ENCODE measurements around the gene GLIPR2.

DNA sequence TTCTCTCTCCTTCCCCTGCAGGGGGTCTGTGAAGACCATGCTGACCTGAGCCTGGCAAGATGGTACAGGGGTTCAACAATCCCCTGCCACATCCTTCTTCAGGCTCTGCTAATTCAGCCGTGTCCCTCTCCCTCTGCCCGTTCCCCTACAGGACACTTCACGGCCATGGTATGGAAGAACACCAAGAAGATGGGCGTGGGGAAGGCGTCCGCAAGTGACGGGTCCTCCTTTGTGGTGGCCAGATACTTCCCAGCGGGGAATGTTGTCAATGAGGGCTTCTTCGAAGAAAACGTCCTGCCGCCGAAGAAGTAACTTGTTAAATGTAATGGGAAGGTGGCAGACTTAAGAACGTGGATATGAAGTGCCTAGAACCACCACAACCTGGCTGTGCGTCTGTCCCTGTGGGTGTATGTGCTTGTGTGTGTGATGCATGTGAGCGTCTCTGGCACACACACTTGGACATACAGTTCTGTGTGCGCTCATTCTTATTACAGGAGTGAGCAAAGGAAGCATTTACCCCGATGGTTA, 25.7 kb downstream of the GLIPR2 start:
- TF ChIP-seq POLR2A (IDR thresholded peaks at IDR 0.05; ENCODE audit: low read depth, low read length), result no peak
- no peak for TF ChIP-seq CHD1 (IDR thresholded peaks at IDR 0.05; ENCODE audit: low read depth, low read length)
